Fibroblast of lung (primary cell): Measurements from ENCODE around the gene FHIT. TPM values are rescaled to one million over a fixed set of nuclear protein-coding genes. Genes with fewer than 3 reads are reported as not detected.

ENCODE experiments used
- DNase-seq, 2 donors: peaks; one replicate each; pipeline versions ENCODE4 v3.0.0 to v3.0.0-alpha.2; 2010; ENCODE audit warnings: low read depth in 2 of 2
- H2AFZ ChIP-seq: 2 replicates; pipeline ENCODE4 v1.5.1; 2012; ENCODE audit warnings: low read length, control low read depth, inconsistent platforms
- H3K27ac ChIP-seq: 2 replicates; pipeline ENCODE4 v1.5.1; 2011; ENCODE audit warnings: low read length, control low read depth; ENCODE audit not compliant: insufficient read depth
- H3K27me3 ChIP-seq: 2 replicates; pipeline ENCODE4 v1.5.1; 2011; ENCODE audit warnings: mild to moderate bottlenecking, low read length; ENCODE audit not compliant: control insufficient read depth, insufficient read depth
- H3K36me3 ChIP-seq: 2 replicates; pipeline ENCODE4 v1.5.1; 2011; ENCODE audit warnings: low read length; ENCODE audit not compliant: control insufficient read depth, insufficient read depth
- H3K4me1 ChIP-seq: 2 replicates; pipeline ENCODE4 v1.5.1; 2011; ENCODE audit warnings: low read length; ENCODE audit not compliant: control insufficient read depth, insufficient read depth; ENCODE audit errors: extremely low read depth
- H3K4me2 ChIP-seq: 2 replicates; pipeline ENCODE4 v1.5.1; 2011; ENCODE audit warnings: low read length, control low read depth; ENCODE audit not compliant: insufficient read depth; ENCODE audit errors: extremely low read depth
- H3K4me3 ChIP-seq, 4 experiments: fragments of 200-600 bp in 1 of 4; sonication (generic) in 1 of 4; replicated peaks in 1 of 4; 2 replicates each; pipeline ENCODE4 v1.5.1; 2011 to 2016; ENCODE audit warnings: low read length in 4 of 4, low read depth in 3 of 4, mild to moderate bottlenecking in 3 of 4, control low read depth in 2 of 4, inconsistent platforms in 1 of 4, mixed read lengths in 1 of 4; ENCODE audit not compliant: insufficient read depth in 1 of 4; ENCODE audit errors: control extremely low read depth in 1 of 4
- H3K79me2 ChIP-seq: 2 replicates; pipeline ENCODE4 v1.5.1; 2012; ENCODE audit warnings: mild to moderate bottlenecking, low read length, inconsistent platforms; ENCODE audit not compliant: control insufficient read depth, insufficient read depth
- H3K9ac ChIP-seq: 2 replicates; pipeline ENCODE4 v1.5.1; 2011; ENCODE audit warnings: mild to moderate bottlenecking, low read length, control low read depth; ENCODE audit not compliant: insufficient read depth
- H3K9me3 ChIP-seq: 2 replicates; pipeline ENCODE4 v1.5.1; 2012; ENCODE audit warnings: low read depth, low read length; ENCODE audit not compliant: control insufficient read depth, insufficient read depth
- H4K20me1 ChIP-seq: 2 replicates; pipeline ENCODE4 v1.5.1; 2011; ENCODE audit warnings: low read length; ENCODE audit not compliant: control insufficient read depth, insufficient read depth; ENCODE audit errors: extremely low read depth
- EZH2 ChIP-seq: IDR thresholded peaks from 2 replicates; pipeline ENCODE4 v1.5.1; 2012; ENCODE audit warnings: low read length, control low read depth, mild to moderate bottlenecking; ENCODE audit errors: missing control alignments
- polyA plus RNA-seq, 2 donors: library from polyadenylated mRNA; depleted of rRNA in 1 of 2; stranded (reverse) in 1 of 2; unstranded in 1 of 2; fragments of >200 nt; gene quantifications; 2 replicates each; pipeline ENCODE4 v1.2.1, GENCODE V29; 2011 to 2012; ENCODE audit warnings: missing spikeins in 1 of 2
- total RNA-seq: library from RNA; depleted of rRNA; stranded (reverse); fragments of >200 nt; gene quantifications from 2 replicates; pipeline ENCODE4 v1.2.1, GENCODE V29; 2014
- TF ChIP-seq, protein P1 (sequence below), 2 donors: IDR thresholded peaks in 1 of 2; conservative IDR thresholded peaks in 1 of 2; 1 replicate in 1 of 2; 2 replicates in 1 of 2; pipeline ENCODE4 v1.5.1; 2011 to 2012; ENCODE audit warnings: low read length in 2 of 2, control low read depth in 1 of 2, inconsistent platforms in 1 of 2, low read depth in 1 of 2, mild to moderate bottlenecking in 1 of 2

FHIT gene
- total and polyA plus RNA-seq, 2 donors (not counting 1 experiment from before 2014, with no cell fraction given): 0.79 to 2.1 TPM

DNA sequence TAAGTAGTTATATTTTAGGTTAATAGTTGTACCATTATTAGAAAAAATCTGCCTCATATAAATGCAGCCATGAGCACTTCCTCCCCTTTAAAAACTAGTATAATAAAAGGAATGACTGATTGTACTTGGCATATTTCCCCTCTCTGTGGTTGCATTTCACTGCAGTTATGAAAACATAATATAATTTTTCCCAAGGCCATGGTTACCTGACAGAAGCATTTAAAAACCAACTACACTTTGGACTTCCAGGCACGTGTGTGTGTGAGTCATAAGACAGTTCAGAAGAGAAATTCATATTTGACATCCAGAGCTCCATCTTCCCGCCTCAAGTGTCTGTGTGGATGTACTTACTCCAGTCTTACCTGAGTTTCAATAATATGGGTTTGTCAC, 1373.2 kb downstream of the FHIT start:
- no peak overlapping the region for H3K27ac ChIP-seq
- no peaks in the 10 kb centered on the region for H3K4me1 ChIP-seq
- H2AFZ ChIP-seq: no peak overlapping the region
- H4K20me1 ChIP-seq: no peaks in the 10 kb centered on the region
- H3K79me2 ChIP-seq: no peaks in the 10 kb centered on the region
- no peaks in the 10 kb centered on the region for H3K36me3 ChIP-seq
- no peaks in the 10 kb centered on the region for H3K9me3 ChIP-seq
- DNase-seq: peak; percentile 4 to 76
- no peak for TF ChIP-seq EZH2
- TF ChIP-seq, protein P1, sequence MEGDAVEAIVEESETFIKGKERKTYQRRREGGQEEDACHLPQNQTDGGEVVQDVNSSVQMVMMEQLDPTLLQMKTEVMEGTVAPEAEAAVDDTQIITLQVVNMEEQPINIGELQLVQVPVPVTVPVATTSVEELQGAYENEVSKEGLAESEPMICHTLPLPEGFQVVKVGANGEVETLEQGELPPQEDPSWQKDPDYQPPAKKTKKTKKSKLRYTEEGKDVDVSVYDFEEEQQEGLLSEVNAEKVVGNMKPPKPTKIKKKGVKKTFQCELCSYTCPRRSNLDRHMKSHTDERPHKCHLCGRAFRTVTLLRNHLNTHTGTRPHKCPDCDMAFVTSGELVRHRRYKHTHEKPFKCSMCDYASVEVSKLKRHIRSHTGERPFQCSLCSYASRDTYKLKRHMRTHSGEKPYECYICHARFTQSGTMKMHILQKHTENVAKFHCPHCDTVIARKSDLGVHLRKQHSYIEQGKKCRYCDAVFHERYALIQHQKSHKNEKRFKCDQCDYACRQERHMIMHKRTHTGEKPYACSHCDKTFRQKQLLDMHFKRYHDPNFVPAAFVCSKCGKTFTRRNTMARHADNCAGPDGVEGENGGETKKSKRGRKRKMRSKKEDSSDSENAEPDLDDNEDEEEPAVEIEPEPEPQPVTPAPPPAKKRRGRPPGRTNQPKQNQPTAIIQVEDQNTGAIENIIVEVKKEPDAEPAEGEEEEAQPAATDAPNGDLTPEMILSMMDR (conservative IDR thresholded peaks at IDR 0.05 in 1 of 2, IDR thresholded peaks at IDR 0.05 in 1 of 2; ENCODE audit: low read depth in 1 of 2, low read length in 2 of 2): no peak
- no peak overlapping the region for H3K4me2 ChIP-seq
- no peaks in the 10 kb centered on the region for H3K27me3 ChIP-seq
- no peak overlapping the region for H3K9ac ChIP-seq
- H3K4me3 ChIP-seq: no peak overlapping the region

DNA sequence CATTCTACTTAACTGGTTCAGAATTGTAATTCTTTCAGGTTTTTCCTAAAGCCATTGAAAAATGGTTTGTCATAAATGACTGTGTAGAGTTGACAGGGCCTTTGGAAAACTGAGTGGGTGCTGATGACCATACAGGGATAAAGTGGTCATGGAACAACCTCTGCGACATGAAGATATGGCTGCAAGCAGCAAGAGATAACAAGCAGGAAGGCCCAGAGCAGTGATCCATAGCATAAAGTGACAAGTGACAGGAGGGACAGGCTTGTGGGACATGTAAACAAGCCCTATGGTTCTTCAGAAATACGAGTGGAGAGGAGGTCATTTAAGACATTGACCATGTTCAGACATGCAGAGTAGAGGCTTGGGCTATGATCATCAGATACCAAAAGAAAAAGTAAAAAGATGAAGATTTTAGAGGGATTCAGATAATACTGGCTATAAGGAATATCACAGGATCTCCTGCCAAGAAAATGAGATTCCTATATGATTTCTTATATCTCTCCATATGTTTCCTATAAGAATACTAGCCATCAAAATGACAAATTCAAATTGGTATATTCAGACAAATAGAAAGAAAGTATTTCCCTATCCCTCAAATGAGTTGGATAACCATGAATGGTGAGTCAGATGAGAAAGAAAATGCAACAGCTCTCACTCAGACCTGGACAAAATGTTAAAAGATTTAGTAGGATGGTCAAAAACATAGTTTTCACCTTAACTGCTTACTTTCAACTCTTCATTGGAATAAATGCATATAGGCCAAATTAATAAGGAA, 1373.8 kb downstream of the FHIT start:
- Histone ChIP-seq H3K4me1 (no peaks in the 10 kb centered on the region), H2AFZ (no peak overlapping the region), H3K4me2 (no peak overlapping the region), H4K20me1 (no peaks in the 10 kb centered on the region), H3K36me3 (no peaks in the 10 kb centered on the region), H3K9ac (no peak overlapping the region), H3K79me2 (no peaks in the 10 kb centered on the region), H3K4me3 (no peak overlapping the region), H3K27me3 (no peaks in the 10 kb centered on the region), H3K27ac (no peak overlapping the region), H3K9me3 (no peaks in the 10 kb centered on the region)
- TF ChIP-seq, protein P1 (conservative IDR thresholded peaks at IDR 0.05 in 1 of 2, IDR thresholded peaks at IDR 0.05 in 1 of 2; ENCODE audit: low read depth in 1 of 2, low read length in 2 of 2): no peak
- TF ChIP-seq EZH2: no peak
- peak in 1 of 2 donors; percentile 25 for DNase-seq

DNA sequence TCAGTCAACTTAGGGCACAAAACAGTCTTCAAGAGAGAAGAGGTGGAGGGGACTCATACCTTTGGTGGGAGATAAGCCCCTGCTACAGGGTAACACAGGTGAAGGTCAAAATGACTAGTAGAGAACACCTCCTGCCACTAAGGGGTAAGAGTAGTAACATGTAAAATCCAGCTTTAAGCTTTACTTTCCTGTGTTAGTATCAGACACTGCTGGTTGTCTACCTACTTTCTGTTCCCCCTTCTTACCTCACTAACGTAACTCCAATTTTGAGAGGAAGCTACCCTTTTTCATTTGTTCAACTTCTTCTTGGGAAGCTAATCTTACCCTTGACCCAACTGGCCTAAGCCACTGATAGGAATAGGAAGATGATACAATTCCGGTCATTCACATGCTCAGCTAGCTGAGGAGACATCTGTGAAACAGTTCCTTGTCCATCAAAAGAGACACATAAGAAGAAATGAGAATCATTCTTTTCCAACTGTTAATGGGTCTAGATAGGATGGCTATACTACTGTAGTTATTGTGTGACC, 1374.7 kb downstream of the FHIT start:
- Histone ChIP-seq H2AFZ (no peak overlapping the region), H3K4me2 (no peak overlapping the region), H3K4me3 (no peak overlapping the region), H3K79me2 (no peaks in the 10 kb centered on the region), H3K9me3 (no peaks in the 10 kb centered on the region), H3K9ac (no peak overlapping the region), H3K27me3 (no peaks in the 10 kb centered on the region), H3K4me1 (no peaks in the 10 kb centered on the region), H3K27ac (no peak overlapping the region), H3K36me3 (no peaks in the 10 kb centered on the region), H4K20me1 (no peaks in the 10 kb centered on the region)
- TF ChIP-seq EZH2: no peak
- TF ChIP-seq, protein P1 (conservative IDR thresholded peaks at IDR 0.05 in 1 of 2, IDR thresholded peaks at IDR 0.05 in 1 of 2; ENCODE audit: low read depth in 1 of 2, low read length in 2 of 2): no peak
- DNase-seq: no peak
